DOHH2 (cell line): ENCODE data around the gene PTGER3.

Experiments used
- H3F3A ChIP-seq: fragments of 200-600 bp; sonication (generic), shearing (Covaris generic); 2 replicates; pipeline ENCODE4 v1.6.0; 2016; ENCODE audit warnings: antibody characterized with exemption, mild to moderate bottlenecking; ENCODE audit not compliant: control insufficient read depth, insufficient read depth
- H3K27ac ChIP-seq: fragments of 200-600 bp; sonication (generic); 2 replicates; pipeline ENCODE4 v1.5.1; 2014; ENCODE audit warnings: low read depth, mild to moderate bottlenecking, low read length, moderate library complexity
- H3K27me3 ChIP-seq: fragments of 200-600 bp; sonication (generic); 2 replicates; pipeline ENCODE4 v1.6.1; 2014; ENCODE audit warnings: mild to moderate bottlenecking, low read length, mixed read lengths; ENCODE audit not compliant: control insufficient read depth
- H3K36me3 ChIP-seq: fragments of 200-600 bp; sonication (generic); 2 replicates; pipeline ENCODE4 v1.6.1; 2014; ENCODE audit warnings: mild to moderate bottlenecking, low read length, moderate library complexity, mixed read lengths; ENCODE audit not compliant: control insufficient read depth
- H3K4me1 ChIP-seq: fragments of 200-600 bp; sonication (generic); 2 replicates; pipeline ENCODE4 v1.6.1; 2014; ENCODE audit warnings: mild to moderate bottlenecking, low read length, mixed read lengths; ENCODE audit not compliant: control insufficient read depth
- H3K4me2 ChIP-seq: fragments of 200-600 bp; sonication (generic); 2 replicates; pipeline ENCODE4 v1.6.0; 2014; ENCODE audit warnings: mild to moderate bottlenecking, low read length, moderate library complexity
- H3K4me3 ChIP-seq: fragments of 200-600 bp; sonication (generic); 2 replicates; pipeline ENCODE4 v1.5.1; 2014; ENCODE audit warnings: mild to moderate bottlenecking, low read length, mixed read lengths
- H3K79me2 ChIP-seq: fragments of 200-600 bp; sonication (generic); 2 replicates; pipeline ENCODE4 v1.6.1; 2014; ENCODE audit warnings: mild to moderate bottlenecking, low read length, mixed read lengths; ENCODE audit not compliant: control insufficient read depth
- H3K9me2 ChIP-seq: fragments of 200-600 bp; sonication (generic); replicated peaks from 2 replicates; pipeline ENCODE4 v1.6.1; 2014; ENCODE audit warnings: mild to moderate bottlenecking, low read length, mixed read lengths; ENCODE audit not compliant: control insufficient read depth
- H3K9me3 ChIP-seq: fragments of 200-600 bp; sonication (generic); 2 replicates; pipeline ENCODE4 v1.6.1; 2014; ENCODE audit warnings: antibody characterized with exemption, low read length, mixed read lengths; ENCODE audit not compliant: control insufficient read depth, insufficient read depth
- H4K20me1 ChIP-seq: fragments of 200-600 bp; sonication (generic); 2 replicates; pipeline ENCODE4 v1.6.0; 2014; ENCODE audit warnings: low read depth, mild to moderate bottlenecking, antibody characterized with exemption, low read length, moderate library complexity; ENCODE audit not compliant: control insufficient read depth, insufficient read depth
- CTCF ChIP-seq: fragments of 200-600 bp; sonication (generic); IDR thresholded peaks from one replicate; pipeline ENCODE4 v1.5.1; 2014; ENCODE audit warnings: antibody characterized with exemption, mild to moderate bottlenecking, low read depth, low read length; ENCODE audit not compliant: poor library complexity, severe bottlenecking
- EZH2phosphoT487 ChIP-seq: fragments of 200-600 bp; sonication (generic); IDR thresholded peaks from 2 replicates; pipeline ENCODE4 v1.6.1; 2017; ENCODE audit warnings: borderline replicate concordance, mild to moderate bottlenecking, antibody characterized with exemption, low read length, moderate library complexity, mixed read lengths

The PTGER3 gene

GRCh38 chr1:71044833-71045232, 2.8 kb downstream of the PTGER3 start:
- Histone ChIP-seq H3K9me3 (no peaks in the 10 kb centered on the region), H3K36me3 (no peaks in the 10 kb centered on the region), H3K79me2 (no peaks in the 10 kb centered on the region), H3K4me3 (no peak overlapping the region), H4K20me1 (no peaks in the 10 kb centered on the region), H3F3A (no peaks in the 10 kb centered on the region), H3K27ac (no peak overlapping the region), H3K4me1 (no peaks in the 10 kb centered on the region), H3K4me2 (no peak overlapping the region), H3K27me3 (peaks cover 8% of the 10 kb centered on the region; the same call in 1 of the 2 replicates), H3K9me2 (no peaks in the 10 kb centered on the region)
- no peak for TF ChIP-seq EZH2phosphoT487
- TF ChIP-seq CTCF: no peak

GRCh38 chr1:71043065-71043464, 4.6 kb downstream of the PTGER3 start:
- H3K9me3 ChIP-seq: no peaks in the 10 kb centered on the region
- H3K4me1 ChIP-seq: no peaks in the 10 kb centered on the region
- H3K27ac ChIP-seq: no peak overlapping the region
- TF ChIP-seq EZH2phosphoT487: no peak
- no peak for TF ChIP-seq CTCF
- H3K9me2 ChIP-seq: no peaks in the 10 kb centered on the region
- no peaks in the 10 kb centered on the region for H3K36me3 ChIP-seq
- no peaks in the 10 kb centered on the region for H3K79me2 ChIP-seq
- no peak overlapping the region for H3K4me3 ChIP-seq
- no peaks in the 10 kb centered on the region for H4K20me1 ChIP-seq
- H3F3A ChIP-seq: no peaks in the 10 kb centered on the region
- peaks cover 8% of the 10 kb centered on the region; the same call in 1 of the 2 replicates for H3K27me3 ChIP-seq
- no peak overlapping the region for H3K4me2 ChIP-seq

GRCh38 chr1:71041806-71042205, 5.8 kb downstream of the PTGER3 start:
- Histone ChIP-seq H4K20me1 (no peaks in the 10 kb centered on the region), H3K4me1 (no peaks in the 10 kb centered on the region), H3K27ac (no peak overlapping the region), H3K9me2 (no peaks in the 10 kb centered on the region), H3K9me3 (no peaks in the 10 kb centered on the region), H3K4me2 (no peak overlapping the region), H3K27me3 (peaks cover 8% of the 10 kb centered on the region; the same call in 1 of the 2 replicates), H3F3A (no peaks in the 10 kb centered on the region), H3K79me2 (no peaks in the 10 kb centered on the region), H3K36me3 (no peaks in the 10 kb centered on the region), H3K4me3 (no peak overlapping the region)
- TF ChIP-seq CTCF (no peak), EZH2phosphoT487 (no peak)
